Gastrocnemius medialis (tissue), 4 donors: ENCODE data around the gene MEX3A. TPM values are rescaled to one million over a fixed set of nuclear protein-coding genes. Genes with fewer than 3 reads are reported as not detected.
A peak's percentile ranks its signal among the peaks of the same experiment; 100 is the strongest.
"Not testable (repeated sequence)": the region's sequence is repeated elsewhere in the genome, so short reads cannot be mapped to it uniquely, and the experiment has no call there.

Experiments
- ATAC-seq, 2 donors: fragments of 150-250 bp; one replicate each; pipeline ENCODE4 v1.9.1; 2016
- DNase-seq, 2 donors: peaks; one replicate each; pipeline ENCODE4 v3.0.0-alpha.2; 2019
- H3K27ac ChIP-seq, 4 donors: fragments of 200-600 bp; sonication (generic); 1 replicate in 1 of 4; 2 replicates in 3 of 4; pipeline ENCODE4 v1.5.1; 2016 to 2018; ENCODE audit warnings: mild to moderate bottlenecking in 2 of 4, moderate library complexity in 1 of 4
- H3K27me3 ChIP-seq, 3 donors: fragments of 200-600 bp; sonication (generic) in 2 of 3; 1 replicate in 1 of 3; 2 replicates in 2 of 3; pipeline versions ENCODE4 v1.5.1 to v1.6.0; 2016 to 2019; ENCODE audit warnings: mild to moderate bottlenecking in 1 of 3, moderate library complexity in 1 of 3
- H3K36me3 ChIP-seq, 2 donors: fragments of 200-600 bp; sonication (generic) in 1 of 2; one replicate each; pipeline ENCODE4 v1.5.1; 2017 to 2018
- H3K4me1 ChIP-seq, 2 donors: fragments of 200-600 bp; sonication (generic) in 1 of 2; one replicate each; pipeline ENCODE4 v1.5.1; 2016 to 2017; ENCODE audit warnings: mild to moderate bottlenecking in 2 of 2
- H3K4me3 ChIP-seq, 4 donors: fragments of 200-600 bp; sonication (generic) in 3 of 4; 1 replicate in 1 of 4; 2 replicates in 3 of 4; pipeline ENCODE4 v1.5.1; 2016 to 2019; ENCODE audit warnings: mild to moderate bottlenecking in 2 of 4
- H3K9me3 ChIP-seq, 3 donors: fragments of 200-600 bp; sonication (generic) in 2 of 3; 1 replicate in 1 of 3; 2 replicates in 2 of 3; pipeline ENCODE4 v1.5.1; 2016 to 2019
- CTCF ChIP-seq, 5 experiments: fragments of 450-650 bp in 3 of 5; fragments of 200-600 bp in 2 of 5; sonication (generic) in 2 of 5; IDR thresholded peaks in 4 of 5; conservative IDR thresholded peaks in 1 of 5; 1 replicate in 4 of 5; 2 replicates in 1 of 5; pipeline ENCODE4 v1.5.1; 2016 to 2019; ENCODE audit warnings: antibody characterized with exemption in 5 of 5, mild to moderate bottlenecking in 3 of 5, moderate library complexity in 3 of 5
- POLR2A ChIP-seq, 2 donors: fragments of 450-650 bp; IDR thresholded peaks; one replicate each; pipeline ENCODE4 v1.6.1; 2017; ENCODE audit warnings: antibody characterized with exemption in 2 of 2, mild to moderate bottlenecking in 2 of 2, moderate library complexity in 2 of 2
- in situ Hi-C, 4 donors: fragments of 200-750 bp; cut with MboI; loops; one replicate each; pipeline versions ENCODE4 v1.15.0 to v1.8.0; 2017; ENCODE audit warnings: low sequenced_read_pairs in 4 of 4
- intact Hi-C: fragments of 100-400 bp; cut with DNase I; formaldehyde crosslinking; loops from one replicate; pipeline ENCODE4 v1.15.1; 2023; ENCODE audit warnings: low total_unique reads
- total RNA-seq, 4 donors: library from RNA; depleted of rRNA; stranded (reverse); fragments of >200 nt; gene quantifications; one replicate each; pipeline versions ENCODE4 v1.1.0 to v1.2.3, GENCODE V29; 2016

MEX3A gene
- total RNA-seq, 4 donors from 2014 or later: not detected

- TF ChIP-seq POLR2A (IDR thresholded peaks at IDR 0.05): no peak
- no peak for TF ChIP-seq CTCF (IDR thresholded peaks at IDR 0.05 in 4 of 5, conservative IDR thresholded peaks at IDR 0.05 in 1 of 5)
- Histone ChIP-seq H3K27me3 (no peaks in the 10 kb centered on the region), H3K27ac (no peak overlapping the region), H3K9me3 (no peaks in the 10 kb centered on the region), H3K4me3 (no peak overlapping the region), H3K36me3 (no peaks in the 10 kb centered on the region), H3K4me1 (peaks cover 7 to 9% of the 10 kb centered on the region in 2 donors)
- intact Hi-C loops: no loop called here
- ATAC-seq (no peak), DNase-seq (no peak)
- in situ Hi-C loops: loop anchor here in 1 of 4 donors (25.0 kb wide), 1 partner anchor 665 kb away; the partner anchor contains the start of genes ISG20L2, METTL25B and MRPL24
Measured at GRCh38 chr1:156072251-156072650, 10.0 kb downstream of the MEX3A start.

- H3K4me1 ChIP-seq, H3K27me3 ChIP-seq, H3K9me3 ChIP-seq, H3K36me3 ChIP-seq, H3K27ac ChIP-seq, DNase-seq, intact Hi-C loops, H3K4me3 ChIP-seq, ATAC-seq: not testable (repeated sequence)
- in situ Hi-C loops: loop anchor here in 1 of 4 donors (25.0 kb wide), 1 partner anchor 666 kb away; the partner anchor contains the start of genes ISG20L2, METTL25B and MRPL24
Measured at GRCh38 chr1:156071332-156071816, 10.9 kb downstream of the MEX3A start.

- Histone ChIP-seq H3K9me3 (no peaks in the 10 kb centered on the region), H3K4me3 (no peak overlapping the region), H3K36me3 (no peaks in the 10 kb centered on the region), H3K27me3 (no peaks in the 10 kb centered on the region), H3K27ac (no peak overlapping the region), H3K4me1 (peaks cover 6 to 9% of the 10 kb centered on the region in 2 donors)
- TF ChIP-seq CTCF (IDR thresholded peaks at IDR 0.05 in 4 of 5, conservative IDR thresholded peaks at IDR 0.05 in 1 of 5): no peak
- no peak for TF ChIP-seq POLR2A (IDR thresholded peaks at IDR 0.05)
- in situ Hi-C loops (loop anchor here in 1 of 4 donors (25.0 kb wide), 1 partner anchor 667 kb away; the partner anchor contains the start of genes ISG20L2, METTL25B and MRPL24), intact Hi-C loops (no loop called here)
- no peak for DNase-seq
- ATAC-seq: no peak
Measured at GRCh38 chr1:156070548-156070947, 11.7 kb downstream of the MEX3A start.

GRCh38 chr1:156069490-156070455, 12.5 kb downstream of the MEX3A start:
- in situ Hi-C loops: loop anchor here in 1 of 4 donors (25.0 kb wide), 1 partner anchor 668 kb away; the partner anchor contains the start of genes ISG20L2, METTL25B and MRPL24
- TF ChIP-seq POLR2A (IDR thresholded peaks at IDR 0.05) (no peak), CTCF (IDR thresholded peaks at IDR 0.05 in 4 of 5, conservative IDR thresholded peaks at IDR 0.05 in 1 of 5) (no peak)
- Histone ChIP-seq H3K27me3 (no peaks in the 10 kb centered on the region), H3K27ac (no peak overlapping the region), H3K4me1 (peaks cover 0 to 9% of the 10 kb centered on the region in 2 donors), H3K4me3 (no peak overlapping the region), H3K36me3 (no peaks in the 10 kb centered on the region), H3K9me3 (no peaks in the 10 kb centered on the region)
- ATAC-seq (peak in 1 of 2 donors; percentile 13), DNase-seq (no peak)
- intact Hi-C loops: no loop called here

- no peaks in the 10 kb centered on the region for H3K9me3 ChIP-seq
- in situ Hi-C loops (loop anchor here in 1 of 4 donors (25.0 kb wide), 1 partner anchor 670 kb away; the partner anchor contains the start of genes ISG20L2, METTL25B and MRPL24), intact Hi-C loops (no loop called here)
- no peak overlapping the region for H3K4me3 ChIP-seq
- H3K27me3 ChIP-seq: no peaks in the 10 kb centered on the region
- no peak overlapping the region for H3K27ac ChIP-seq
- DNase-seq: no peak
- peaks cover 0 to 9% of the 10 kb centered on the region in 2 donors for H3K4me1 ChIP-seq
- H3K36me3 ChIP-seq: no peaks in the 10 kb centered on the region
- TF ChIP-seq POLR2A (IDR thresholded peaks at IDR 0.05) (no peak), CTCF (IDR thresholded peaks at IDR 0.05 in 4 of 5, conservative IDR thresholded peaks at IDR 0.05 in 1 of 5) (no peak)
- ATAC-seq: no peak
Measured at GRCh38 chr1:156067262-156067661, 15.0 kb downstream of the MEX3A start.
